K562 (cell line): ENCODE data around the gene CTPS1. TPM values are rescaled to one million over a fixed set of nuclear protein-coding genes. Genes with fewer than 3 reads are reported as not detected.

Source experiments
- ATAC-seq: fragments of 200-7000 bp; cut with Tn5 transposase; 3 replicates; pipeline ENCODE4 v1.9.1; 2020; ENCODE audit warnings: moderate library complexity
- BruUV-seq: library from RNA; stranded (reverse); fragments of 400-500 nt; replicated peaks from 2 replicates; lab custom pipeline; 2021; lab: Mats Ljungman, UMichigan
- CTCF ChIA-PET: fragments of 300-600 bp; formaldehyde crosslinking; extraction: SDS; loops from one replicate; lab custom pipeline; 2021; ENCODE audit warnings: low intra/inter-chr PET ratio; lab: Yijun Ruan, JAX
- POLR2A ChIA-PET: fragments of 300-600, 350-650 bp; sonication (Branson Sonifier 250); formaldehyde crosslinking; extraction: SDS; loops from one replicate; lab custom pipeline; 2021; ENCODE audit warnings: antibody characterized with exemption, inconsistent platforms; lab: Yijun Ruan, JAX
- DNase-seq, 4 experiments: peaks; one replicate each; pipeline versions ENCODE4 v3.0.0 to v3.0.0-alpha.2; 2011 to 2018; ENCODE audit warnings: low spot score in 3 of 4, mixed read lengths in 3 of 4; ENCODE audit errors: extremely low read depth in 1 of 4
- FAIRE-seq: peaks from 2 replicates; lab custom pipeline; 2011; peaks lifted over from hg19 to GRCh38; lab: Jason Lieb, UNC
- H2AFZ ChIP-seq: 2 replicates; pipeline ENCODE4 v1.6.0; 2011; ENCODE audit warnings: low read depth, low read length, control low read depth, inconsistent platforms
- H3K27ac ChIP-seq: fragments of 200-600 bp; 3 replicates; pipeline ENCODE4 v1.8.0; 2011; ENCODE audit warnings: low read depth, mild to moderate bottlenecking, control low read depth, inconsistent platforms, low read length, moderate library complexity, mixed read lengths; ENCODE audit errors: extremely low read depth
- H3K27me3 ChIP-seq, 2 experiments: fragments of 300-600 bp in 1 of 2; 2 replicates in 1 of 2; 3 replicates in 1 of 2; pipeline versions ENCODE4 v1.6.0 to v1.8.0; 2011; ENCODE audit warnings: inconsistent platforms in 2 of 2, low read length in 2 of 2, mild to moderate bottlenecking in 1 of 2, mixed read lengths in 1 of 2, moderate library complexity in 1 of 2; ENCODE audit not compliant: control insufficient read depth in 2 of 2, insufficient read depth in 2 of 2
- H3K36me3 ChIP-seq: fragments of 300-600 bp; 3 replicates; pipeline ENCODE4 v1.8.0; 2011; ENCODE audit warnings: mild to moderate bottlenecking, low read length, inconsistent platforms; ENCODE audit not compliant: control insufficient read depth, insufficient read depth
- H3K4me1 ChIP-seq, 2 experiments: fragments of 200-600 bp in 1 of 2; replicated peaks in 1 of 2; 2 replicates in 1 of 2; 3 replicates in 1 of 2; pipeline versions ENCODE4 v1.5.1 to v1.8.0; 2011; ENCODE audit warnings: inconsistent platforms in 2 of 2, low read length in 2 of 2, mild to moderate bottlenecking in 1 of 2, mixed read lengths in 1 of 2, moderate library complexity in 1 of 2; ENCODE audit not compliant: control insufficient read depth in 2 of 2, insufficient read depth in 2 of 2
- H3K4me2 ChIP-seq: 2 replicates; pipeline ENCODE4 v1.6.1; 2011; ENCODE audit warnings: low read length, control low read depth, inconsistent platforms, mixed read lengths; ENCODE audit not compliant: insufficient read depth
- H3K4me3 ChIP-seq: fragments of 200-600 bp; sonication (generic), shearing (Covaris generic); 2 replicates; pipeline ENCODE4 v1.5.1; 2016; ENCODE audit warnings: control low read depth, inconsistent platforms
- H3K79me2 ChIP-seq: fragments of 200-600 bp; 3 replicates; pipeline ENCODE4 v1.8.0; 2011; ENCODE audit warnings: low read length, inconsistent platforms; ENCODE audit not compliant: control insufficient read depth, insufficient read depth
- H3K9ac ChIP-seq, 2 experiments: 2 replicates each; pipeline versions ENCODE4 v1.6.0 to v1.6.1; 2011; ENCODE audit warnings: low read depth in 2 of 2, low read length in 2 of 2, control low read depth in 1 of 2, inconsistent platforms in 1 of 2, mild to moderate bottlenecking in 1 of 2, mixed read lengths in 1 of 2; ENCODE audit not compliant: insufficient read depth in 1 of 2
- H3K9me1 ChIP-seq: one replicate; pipeline ENCODE4 v1.6.0; 2011; ENCODE audit warnings: inconsistent platforms, mild to moderate bottlenecking, low read length, moderate library complexity; ENCODE audit not compliant: control insufficient read depth, insufficient read depth
- H3K9me3 ChIP-seq: replicated peaks from 2 replicates; pipeline ENCODE4 v1.5.1; 2011; ENCODE audit warnings: low read depth, low read length, inconsistent platforms; ENCODE audit not compliant: control insufficient read depth, insufficient read depth
- H4K20me1 ChIP-seq: replicated peaks from 2 replicates; pipeline ENCODE4 v1.6.1; 2011; ENCODE audit warnings: low read length, inconsistent platforms, mixed read lengths; ENCODE audit not compliant: control insufficient read depth, insufficient read depth
- FOS ChIP-seq: IDR thresholded peaks from 3 replicates; pipeline ENCODE4 v1.6.1; 2011; ENCODE audit not compliant: insufficient read length; ENCODE audit errors: extremely low read depth
- KAT7 ChIP-seq: sonication (generic); formaldehyde crosslinking; IDR thresholded peaks from 2 replicates; pipeline ENCODE4 v1.8.0; 2022; ENCODE audit warnings: missing genetic modification reagents, mild to moderate bottlenecking, borderline replicate concordance
- ZNF146 ChIP-seq: IDR thresholded peaks from one replicate; pipeline ENCODE4 v1.6.1; 2018; ENCODE audit warnings: missing compliant biosample characterization; ENCODE audit not compliant: unreplicated experiment
- WGBS: fragments of 100-300 bp; shearing (Covaris generic); methylation state at CpG from one replicate; pipeline ENCODE4 v1.1.6; 2016; ENCODE audit warnings: low coverage, mixed read lengths; ENCODE audit not compliant: insufficient coverage; ENCODE audit errors: missing lambda C conversion rate; 5-methylcytosine and 5-hydroxymethylcytosine counted together
- in situ Hi-C: fragments of 300-500 bp; cut with MboI; formaldehyde crosslinking; loops from 4 replicates; pipeline ENCODE4 v1.15.0; 2018; ENCODE audit warnings: inconsistent platforms, mixed read lengths
- intact Hi-C: fragments of 100-400 bp; cut with micrococcal nuclease; formaldehyde crosslinking; loops from 2 replicates; pipeline ENCODE4 v1.14.2; 2022
- polyA plus RNA-seq, 8 experiments: library from polyadenylated mRNA; depleted of rRNA in 4 of 8; stranded (reverse) in 5 of 8; unstranded in 3 of 8; fragments of >200 nt; fragmentation: Nextera tagmentation in 2 of 8; fragmentation: Illumina TruSeq in 1 of 8; extraction: Ambion mirVana in 2 of 8; extraction: Trizol in 1 of 8; gene quantifications; 2 replicates each; pipeline versions ENCODE4 v1.2.1 to v1.2.3, GENCODE V29; 2011 to 2014; ENCODE audit warnings: inconsistent platforms in 1 of 8, missing spikeins in 1 of 8
- total RNA-seq, 7 experiments: library from RNA; depleted of rRNA in 6 of 7; stranded (reverse); fragments of >200 nt in 6 of 7; fragmentation: Illumina TruSeq in 2 of 7; extraction: Trizol in 2 of 7; gene quantifications; 2 replicates each; pipeline versions ENCODE4 v1.2.1 to v1.2.3, GENCODE V29; 2011 to 2021; ENCODE audit warnings: low replicate concordance in 1 of 7
- TF ChIP-seq, protein P1 (sequence below): IDR thresholded peaks from 2 replicates; pipeline ENCODE4 v1.6.1; 2011; ENCODE audit warnings: borderline replicate concordance, low read depth, mild to moderate bottlenecking, moderate library complexity, low read length; ENCODE audit not compliant: insufficient read depth, poor library complexity, severe bottlenecking
- TF ChIP-seq, protein P2 (sequence below): IDR thresholded peaks from 2 replicates; pipeline ENCODE4 v1.6.1; 2016; ENCODE audit warnings: missing genetic modification characterization, missing compliant biosample characterization

CTPS1 gene
- total and polyA plus RNA-seq, 9 of the 15 experiments (the other 6 are each of a cell fraction or from before 2014, with no cell fraction given) = 44.4 to 164 (median 87.7) TPM

DNA sequence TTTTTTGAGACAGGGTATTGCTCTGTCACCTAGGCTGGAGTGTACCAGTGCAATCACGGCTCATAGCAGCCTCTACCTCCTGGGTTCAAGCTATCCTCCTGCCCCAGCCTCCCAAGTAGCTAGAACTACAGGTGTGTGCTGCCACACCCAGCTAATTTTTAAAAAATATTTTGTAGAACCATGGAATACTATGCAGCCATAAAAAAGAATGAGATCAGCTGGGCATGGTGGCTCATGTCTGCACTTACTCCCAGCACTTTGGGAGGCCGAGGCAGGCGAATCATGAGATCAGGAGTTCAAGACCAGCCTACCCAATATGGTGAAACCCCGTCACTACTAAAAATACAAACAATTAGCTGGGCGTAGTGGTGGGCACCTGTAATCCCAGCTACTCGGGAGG, 29.9 kb upstream of the CTPS1 start:
- H3K27ac ChIP-seq = no peak overlapping the region
- H3K27me3 ChIP-seq = peaks cover 0 to 4% of the 10 kb centered on the region in 2 experiments; a peak in 2 of 5 replicates
- ATAC-seq (no peak), FAIRE-seq (no peak), DNase-seq (no peak)
- no peaks in the 10 kb centered on the region for H3K36me3 ChIP-seq
- TF ChIP-seq, protein P1, sequence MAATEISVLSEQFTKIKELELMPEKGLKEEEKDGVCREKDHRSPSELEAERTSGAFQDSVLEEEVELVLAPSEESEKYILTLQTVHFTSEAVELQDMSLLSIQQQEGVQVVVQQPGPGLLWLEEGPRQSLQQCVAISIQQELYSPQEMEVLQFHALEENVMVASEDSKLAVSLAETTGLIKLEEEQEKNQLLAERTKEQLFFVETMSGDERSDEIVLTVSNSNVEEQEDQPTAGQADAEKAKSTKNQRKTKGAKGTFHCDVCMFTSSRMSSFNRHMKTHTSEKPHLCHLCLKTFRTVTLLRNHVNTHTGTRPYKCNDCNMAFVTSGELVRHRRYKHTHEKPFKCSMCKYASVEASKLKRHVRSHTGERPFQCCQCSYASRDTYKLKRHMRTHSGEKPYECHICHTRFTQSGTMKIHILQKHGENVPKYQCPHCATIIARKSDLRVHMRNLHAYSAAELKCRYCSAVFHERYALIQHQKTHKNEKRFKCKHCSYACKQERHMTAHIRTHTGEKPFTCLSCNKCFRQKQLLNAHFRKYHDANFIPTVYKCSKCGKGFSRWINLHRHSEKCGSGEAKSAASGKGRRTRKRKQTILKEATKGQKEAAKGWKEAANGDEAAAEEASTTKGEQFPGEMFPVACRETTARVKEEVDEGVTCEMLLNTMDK = no peak
- TF ChIP-seq ZNF146 (CRISPR knock-in tag) = peak; percentile 54
- TF ChIP-seq, protein P2, sequence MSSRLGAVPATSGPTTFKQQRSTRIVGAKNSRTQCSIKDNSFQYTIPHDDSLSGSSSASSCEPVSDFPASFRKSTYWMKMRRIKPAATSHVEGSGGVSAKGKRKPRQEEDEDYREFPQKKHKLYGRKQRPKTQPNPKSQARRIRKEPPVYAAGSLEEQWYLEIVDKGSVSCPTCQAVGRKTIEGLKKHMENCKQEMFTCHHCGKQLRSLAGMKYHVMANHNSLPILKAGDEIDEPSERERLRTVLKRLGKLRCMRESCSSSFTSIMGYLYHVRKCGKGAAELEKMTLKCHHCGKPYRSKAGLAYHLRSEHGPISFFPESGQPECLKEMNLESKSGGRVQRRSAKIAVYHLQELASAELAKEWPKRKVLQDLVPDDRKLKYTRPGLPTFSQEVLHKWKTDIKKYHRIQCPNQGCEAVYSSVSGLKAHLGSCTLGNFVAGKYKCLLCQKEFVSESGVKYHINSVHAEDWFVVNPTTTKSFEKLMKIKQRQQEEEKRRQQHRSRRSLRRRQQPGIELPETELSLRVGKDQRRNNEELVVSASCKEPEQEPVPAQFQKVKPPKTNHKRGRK (tag) = peak; percentile 10; the same call in 1 of the 2 replicates
- no peak for TF ChIP-seq KAT7 (CRISPR knock-in tag)
- no peak for TF ChIP-seq FOS
- no peak overlapping the region for H3K4me2 ChIP-seq
- no peaks in the 10 kb centered on the region for H3K79me2 ChIP-seq
- POLR2A ChIA-PET = interaction anchor here (0.6 to 5.5 kb wide), 13 partner anchors 10 to 194 kb away, joined by 3 to 22 read pairs (median 5); partner anchors contain the start of gene CITED4
- intact Hi-C loops (no loop called here), in situ Hi-C loops (no loop called here)
- no TSS peak for BruUV-seq
- no peak overlapping the region for H2AFZ ChIP-seq
- no peak overlapping the region for H3K9ac ChIP-seq
- CTCF ChIA-PET = interaction anchor here (0.6 to 6.0 kb wide), 4 partner anchors 87 to 357 kb away, joined by 3 to 120 read pairs (median 9); partner anchors contain the start of gene CITED4
- WGBS = 38% methylated on average over 6 of the region's 6 CpGs
- peaks cover 5 to 12% of the 10 kb centered on the region in 2 experiments; a peak in 4 of 5 replicates for H3K4me1 ChIP-seq
- H4K20me1 ChIP-seq = no peaks in the 10 kb centered on the region
- no peaks in the 10 kb centered on the region for H3K9me1 ChIP-seq
- H3K9me3 ChIP-seq = no peaks in the 10 kb centered on the region
- H3K4me3 ChIP-seq = no peak overlapping the region
